HG02571 (cell line): ENCODE results near the gene PF4V1.

Source experiments
- ATAC-seq: cut with Tn5 transposase; IDR thresholded peaks from one replicate; pipeline ENCODE4 v1.9.1; 2021; ENCODE audit warnings: mild to moderate bottlenecking, moderate library complexity; ENCODE audit not compliant: unreplicated experiment

Gene PF4V1

GRCh38 chr4:73902038-73902637 is 49.0 kb downstream of the PF4V1 start:
- no peak for ATAC-seq

GRCh38 chr4:73902817-73903547 is 49.9 kb downstream of the PF4V1 start:
- no peak for ATAC-seq
